Measurements from ENCODE around the gene RAB35.

RAB35 gene

DNA sequence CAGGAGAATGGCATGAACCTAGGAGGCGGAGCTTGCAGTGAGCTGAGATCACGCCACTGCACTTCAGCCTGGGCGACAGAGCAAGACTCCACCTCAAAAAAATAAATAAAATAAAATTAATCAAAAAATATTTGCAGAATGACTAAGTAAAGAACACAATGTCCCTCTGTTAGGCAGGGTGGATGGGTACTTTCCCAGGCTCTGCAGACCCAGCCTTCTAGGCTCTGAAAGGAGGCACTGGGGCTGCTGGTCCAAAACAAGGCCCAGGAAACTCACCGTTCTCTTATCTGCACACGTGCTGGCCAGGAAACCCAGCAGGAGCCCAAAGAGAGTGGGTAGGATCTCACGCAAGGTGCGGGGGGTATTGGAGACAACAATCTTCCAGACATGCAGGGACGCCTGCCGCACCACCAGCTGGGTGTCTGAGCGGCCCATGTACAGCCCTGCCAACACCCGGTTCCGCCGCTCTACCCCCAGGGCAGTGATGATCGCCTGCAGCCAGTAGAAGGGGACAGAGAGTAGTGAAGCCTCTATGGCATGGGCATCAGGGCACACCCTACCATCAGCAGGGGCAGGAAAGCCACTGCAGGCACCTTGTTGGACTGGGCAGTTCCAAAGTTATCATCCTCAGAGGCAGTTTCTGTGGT, 25.8 kb upstream of the RAB35 start:
- Histone ChIP-seq H3K27ac (replicated peaks) (no peak overlapping the region), H3K27me3 (ENCODE audit: insufficient read depth, poor library complexity, severe bottlenecking) (no peaks in the 10 kb centered on the region), H3K4me3 (replicated peaks; ENCODE audit: insufficient read depth, low read length) (no peak overlapping the region)
- TF ChIP-seq POLR2AphosphoS5 (IDR thresholded peaks at IDR 0.05; ENCODE audit: low read depth) (no peak), SPI1 (IDR thresholded peaks at IDR 0.05; ENCODE audit: borderline replicate concordance, low read depth) (no peak), GABPA (IDR thresholded peaks at IDR 0.05; ENCODE audit: low read depth) (no peak)
- TF ChIP-seq, protein P1, sequence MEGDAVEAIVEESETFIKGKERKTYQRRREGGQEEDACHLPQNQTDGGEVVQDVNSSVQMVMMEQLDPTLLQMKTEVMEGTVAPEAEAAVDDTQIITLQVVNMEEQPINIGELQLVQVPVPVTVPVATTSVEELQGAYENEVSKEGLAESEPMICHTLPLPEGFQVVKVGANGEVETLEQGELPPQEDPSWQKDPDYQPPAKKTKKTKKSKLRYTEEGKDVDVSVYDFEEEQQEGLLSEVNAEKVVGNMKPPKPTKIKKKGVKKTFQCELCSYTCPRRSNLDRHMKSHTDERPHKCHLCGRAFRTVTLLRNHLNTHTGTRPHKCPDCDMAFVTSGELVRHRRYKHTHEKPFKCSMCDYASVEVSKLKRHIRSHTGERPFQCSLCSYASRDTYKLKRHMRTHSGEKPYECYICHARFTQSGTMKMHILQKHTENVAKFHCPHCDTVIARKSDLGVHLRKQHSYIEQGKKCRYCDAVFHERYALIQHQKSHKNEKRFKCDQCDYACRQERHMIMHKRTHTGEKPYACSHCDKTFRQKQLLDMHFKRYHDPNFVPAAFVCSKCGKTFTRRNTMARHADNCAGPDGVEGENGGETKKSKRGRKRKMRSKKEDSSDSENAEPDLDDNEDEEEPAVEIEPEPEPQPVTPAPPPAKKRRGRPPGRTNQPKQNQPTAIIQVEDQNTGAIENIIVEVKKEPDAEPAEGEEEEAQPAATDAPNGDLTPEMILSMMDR (IDR thresholded peaks at IDR 0.05; ENCODE audit: insufficient read depth, low read length), result no peak
- TF ChIP-seq, protein P2, sequence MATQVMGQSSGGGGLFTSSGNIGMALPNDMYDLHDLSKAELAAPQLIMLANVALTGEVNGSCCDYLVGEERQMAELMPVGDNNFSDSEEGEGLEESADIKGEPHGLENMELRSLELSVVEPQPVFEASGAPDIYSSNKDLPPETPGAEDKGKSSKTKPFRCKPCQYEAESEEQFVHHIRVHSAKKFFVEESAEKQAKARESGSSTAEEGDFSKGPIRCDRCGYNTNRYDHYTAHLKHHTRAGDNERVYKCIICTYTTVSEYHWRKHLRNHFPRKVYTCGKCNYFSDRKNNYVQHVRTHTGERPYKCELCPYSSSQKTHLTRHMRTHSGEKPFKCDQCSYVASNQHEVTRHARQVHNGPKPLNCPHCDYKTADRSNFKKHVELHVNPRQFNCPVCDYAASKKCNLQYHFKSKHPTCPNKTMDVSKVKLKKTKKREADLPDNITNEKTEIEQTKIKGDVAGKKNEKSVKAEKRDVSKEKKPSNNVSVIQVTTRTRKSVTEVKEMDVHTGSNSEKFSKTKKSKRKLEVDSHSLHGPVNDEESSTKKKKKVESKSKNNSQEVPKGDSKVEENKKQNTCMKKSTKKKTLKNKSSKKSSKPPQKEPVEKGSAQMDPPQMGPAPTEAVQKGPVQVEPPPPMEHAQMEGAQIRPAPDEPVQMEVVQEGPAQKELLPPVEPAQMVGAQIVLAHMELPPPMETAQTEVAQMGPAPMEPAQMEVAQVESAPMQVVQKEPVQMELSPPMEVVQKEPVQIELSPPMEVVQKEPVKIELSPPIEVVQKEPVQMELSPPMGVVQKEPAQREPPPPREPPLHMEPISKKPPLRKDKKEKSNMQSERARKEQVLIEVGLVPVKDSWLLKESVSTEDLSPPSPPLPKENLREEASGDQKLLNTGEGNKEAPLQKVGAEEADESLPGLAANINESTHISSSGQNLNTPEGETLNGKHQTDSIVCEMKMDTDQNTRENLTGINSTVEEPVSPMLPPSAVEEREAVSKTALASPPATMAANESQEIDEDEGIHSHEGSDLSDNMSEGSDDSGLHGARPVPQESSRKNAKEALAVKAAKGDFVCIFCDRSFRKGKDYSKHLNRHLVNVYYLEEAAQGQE (IDR thresholded peaks at IDR 0.05; ENCODE audit: insufficient replicate concordance, low read depth), result no peak
- DNase-seq (ENCODE audit: low read depth in 1 of 2, low spot score in 1 of 2), result no peak

DNA sequence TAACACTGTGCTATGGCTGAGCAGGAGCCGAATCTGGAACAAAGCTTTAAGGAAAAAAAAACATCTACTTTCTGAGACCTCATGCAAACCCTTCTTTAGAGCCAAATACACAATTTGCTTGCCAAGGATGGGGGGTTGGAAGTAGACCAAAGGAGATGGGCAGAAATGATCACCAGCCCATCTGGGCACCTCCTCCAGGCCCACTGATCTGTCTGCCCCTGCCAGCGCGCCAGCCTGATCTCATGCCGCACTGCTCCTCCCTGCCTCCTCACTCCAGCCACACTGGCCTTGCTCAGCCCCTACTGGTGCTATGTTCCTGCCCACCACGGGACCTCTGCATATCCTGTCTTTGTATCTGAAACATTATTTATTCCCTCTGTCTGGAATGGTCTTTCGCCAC, 24.8 kb upstream of the RAB35 start:
- TF ChIP-seq, protein P2 (IDR thresholded peaks at IDR 0.05; ENCODE audit: insufficient replicate concordance, low read depth), result no peak
- TF ChIP-seq GABPA (IDR thresholded peaks at IDR 0.05; ENCODE audit: low read depth) (no peak), POLR2AphosphoS5 (IDR thresholded peaks at IDR 0.05; ENCODE audit: low read depth) (no peak), SPI1 (IDR thresholded peaks at IDR 0.05; ENCODE audit: borderline replicate concordance, low read depth) (no peak)
- TF ChIP-seq, protein P1 (IDR thresholded peaks at IDR 0.05; ENCODE audit: insufficient read depth, low read length), result no peak
- no peaks in the 10 kb centered on the region for H3K27me3 ChIP-seq (ENCODE audit: insufficient read depth, poor library complexity, severe bottlenecking)
- no peak for DNase-seq (ENCODE audit: low read depth in 1 of 2, low spot score in 1 of 2)
- no peak overlapping the region for H3K4me3 ChIP-seq (replicated peaks; ENCODE audit: insufficient read depth, low read length)
- no peak overlapping the region for H3K27ac ChIP-seq (replicated peaks)

DNA sequence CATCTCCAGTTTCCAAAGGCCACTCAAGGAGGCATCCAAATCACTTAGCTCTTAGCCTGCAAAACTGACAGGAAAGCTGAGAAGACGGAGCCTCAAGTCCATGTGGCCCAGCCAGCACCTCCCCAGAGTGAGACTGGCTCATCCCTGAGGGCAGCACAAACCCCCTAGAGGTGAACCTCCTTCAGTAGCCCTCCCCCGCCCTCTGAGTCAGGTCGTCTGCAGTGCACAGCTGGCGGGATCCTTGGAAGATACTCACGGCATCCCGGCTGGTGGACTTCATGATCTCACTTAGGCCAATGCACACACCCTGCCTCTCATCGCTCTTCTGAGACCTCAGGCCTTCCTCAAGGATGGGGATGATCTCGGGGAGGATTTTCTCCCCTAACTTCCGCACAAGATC, 24.1 kb upstream of the RAB35 start:
- no peak for DNase-seq (ENCODE audit: low read depth in 1 of 2, low spot score in 1 of 2)
- no peak for TF ChIP-seq POLR2AphosphoS5 (IDR thresholded peaks at IDR 0.05; ENCODE audit: low read depth)
- TF ChIP-seq, protein P2 (IDR thresholded peaks at IDR 0.05; ENCODE audit: insufficient replicate concordance, low read depth), result no peak
- TF ChIP-seq, protein P1 (IDR thresholded peaks at IDR 0.05; ENCODE audit: insufficient read depth, low read length), result no peak
- TF ChIP-seq GABPA (IDR thresholded peaks at IDR 0.05; ENCODE audit: low read depth), result no peak
- Histone ChIP-seq H3K27me3 (ENCODE audit: insufficient read depth, poor library complexity, severe bottlenecking) (no peaks in the 10 kb centered on the region), H3K27ac (replicated peaks) (no peak overlapping the region), H3K4me3 (replicated peaks; ENCODE audit: insufficient read depth, low read length) (no peak overlapping the region)

All from HL-60 (cell line).